ENCODE measurements around the gene DDAH1. TPM values are rescaled to one million over a fixed set of nuclear protein-coding genes. Genes with fewer than 3 reads are reported as not detected.

DDAH1 gene
- total and polyA plus RNA-seq, 2 of the 8 experiments (the other 6 are each of a cell fraction or from before 2014, with no cell fraction given): 22.8 to 54.5 TPM

DNA sequence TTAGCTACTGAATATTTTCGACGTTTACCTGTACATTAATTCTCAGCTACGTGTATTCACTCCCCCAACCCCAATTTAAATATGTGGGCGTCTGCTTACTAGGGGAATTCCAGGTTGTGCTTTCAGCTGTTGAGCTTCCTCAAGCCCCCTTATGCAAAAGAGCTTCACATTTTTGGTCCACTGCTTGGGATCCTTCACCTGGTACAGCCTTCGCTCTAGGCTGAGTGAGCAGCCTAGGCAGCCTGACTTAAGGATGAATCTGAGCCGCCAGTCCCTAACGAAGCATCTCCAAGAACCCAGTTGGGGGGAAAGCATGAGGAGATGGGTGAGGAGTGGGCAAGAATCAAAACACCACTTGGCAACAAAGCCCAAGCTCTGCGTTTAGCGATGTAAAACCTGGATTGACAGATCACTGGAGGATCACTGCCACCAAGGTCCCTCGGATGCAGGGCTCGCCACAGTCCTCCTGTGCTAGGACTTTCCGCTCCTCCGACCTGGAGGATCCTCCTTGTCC, 189.2 kb downstream of the DDAH1 start:
- Histone ChIP-seq H3K79me2 (ENCODE audit: control insufficient read depth in 1 of 2, insufficient read depth in 2 of 2, low read length in 2 of 2) (peaks cover 9 to 46% of the 10 kb centered on the region in 2 experiments), H3K23ac (ENCODE audit: insufficient read length) (no peak overlapping the region), H2BK12ac (ENCODE audit: low read depth, low read length) (0 out of 2 replicates have a peak overlapping the region, but pooled peaks have one; percentile 30), H2BK20ac (ENCODE audit: low read length) (no peak overlapping the region), H4K91ac (replicated peaks; ENCODE audit: insufficient read length, low read length) (no peak overlapping the region), H2BK15ac (ENCODE audit: low read length) (no peak overlapping the region), H3K27me3 (replicated peaks in 1 of 4; ENCODE audit: control insufficient read depth in 3 of 4, extremely low read depth in 1 of 4, insufficient read depth in 3 of 4, low read length in 3 of 4) (no peaks in the 10 kb centered on the region), H2AFZ (ENCODE audit: low read length) (no peak overlapping the region; the same call in 1 of the 2 replicates), H3K4me1 (replicated peaks in 1 of 4; ENCODE audit: control insufficient read depth in 3 of 4, insufficient read depth in 4 of 4, low read length in 3 of 4) (peaks cover 0 to 6% (median 0%) of the 10 kb centered on the region in 4 experiments; a peak in 1 of 7 replicates), H4K8ac (ENCODE audit: extremely low read depth, insufficient read depth, low read length) (peak overlapping the region; percentile 74; the same call in 1 of the 2 replicates), H2BK120ac (replicated peaks; ENCODE audit: low read depth, low read length) (no peak overlapping the region), H3K4ac (replicated peaks; ENCODE audit: insufficient read length, low read depth, low read length) (no peak overlapping the region), H4K20me1 (replicated peaks in 1 of 2; ENCODE audit: control insufficient read depth in 1 of 2, insufficient read depth in 2 of 2, low read length in 2 of 2) (peaks cover 2% of the 10 kb centered on the region in 2 experiments), H2BK5ac (ENCODE audit: low read depth, low read length) (peak overlapping the region; percentile 76), H3K79me1 (ENCODE audit: low read depth, low read length) (0 out of 2 replicates have a peak, but pooled peaks cover 2% of the 10 kb centered on the region), H3K36me3 (ENCODE audit: control insufficient read depth in 2 of 4, insufficient read depth in 4 of 4, low read length in 3 of 4) (peaks cover 0 to 9% (median 2%) of the 10 kb centered on the region in 4 experiments; a peak in 5 of 8 replicates), H3K23me2 (ENCODE audit: low read depth, low read length) (peaks cover 7% of the 10 kb centered on the region), H3K14ac (ENCODE audit: insufficient read length) (no peak overlapping the region), H4K5ac (ENCODE audit: insufficient read length, low read depth, low read length) (peak overlapping the region; percentile 38), H3K18ac (ENCODE audit: extremely low read depth, low read length) (peak overlapping the region; percentile 35; the same call in 1 of the 2 replicates), H3K9me3 (ENCODE audit: insufficient read depth in 2 of 2, low read depth in 1 of 2, low read length in 1 of 2) (no peaks in the 10 kb centered on the region), H3K27ac (ENCODE audit: low read depth, low read length) (peak overlapping the region; percentile 84), H3K9ac (replicated peaks in 1 of 4; ENCODE audit: extremely low read depth in 1 of 4, low read depth in 3 of 4, low read length in 3 of 4) (peak overlapping the region; percentile 67 to 90 (median 82)), H2AK5ac (ENCODE audit: low read depth, low read length) (no peak overlapping the region; the same call in 1 of the 2 replicates), H3K56ac (replicated peaks; ENCODE audit: insufficient read length, low read depth, low read length) (no peak overlapping the region), H3K4me3 (ENCODE audit: extremely low read depth in 1 of 4, insufficient read depth in 2 of 4, low read depth in 3 of 4, low read length in 4 of 4) (peak overlapping the region; percentile 81 to 99 (median 91)), H3K4me2 (ENCODE audit: insufficient read depth in 1 of 2, low read depth in 2 of 2, low read length in 2 of 2) (peak overlapping the region; percentile 66 to 86)
- peak in 1 of 2 experiments; percentile 54 for DNase-seq (ENCODE audit: low read depth in 1 of 2, low spot score in 2 of 2)
- POLR2A ChIA-PET (ENCODE audit: partially characterized antibody): interaction anchor here (0.7 to 2.1 kb wide), 7 partner anchors 9 to 312 kb away, joined by 3 to 11 read pairs (median 3); partner anchors contain the start of genes C1orf52 and CCN1
- no peak for FAIRE-seq
- TF ChIP-seq GABPA (IDR thresholded peaks at IDR 0.05; ENCODE audit: borderline replicate concordance, insufficient read depth, low read length) (no peak), SP1 (IDR thresholded peaks at IDR 0.05; ENCODE audit: low read depth, low read length) (0 out of 2 replicates have a peak, but pooled peaks have one; percentile 22), SAP30 (IDR thresholded peaks at IDR 0.05; ENCODE audit: insufficient read depth, insufficient replicate concordance, low read length) (peak; percentile 74), POLR2A (IDR thresholded peaks at IDR 0.05; ENCODE audit: control extremely low read depth in 1 of 2, low read depth in 2 of 2, low read length in 2 of 2) (peak in 1 of 2 experiments; percentile 12; a peak in 2 of 3 replicates)
- WGBS, 2 experiments (ENCODE audit: extremely low coverage in 1 of 2, insufficient coverage in 1 of 2, insufficient read length in 1 of 2, insufficient replicate concordance in 2 of 2, low coverage in 1 of 2, low lambda C conversion rate in 2 of 2, missing lambda C conversion rate in 1 of 2): 6% methylated on average over 12 of the region's 13 CpGs; no CpG with 5 or more reads in 1 of the 2 experiments
- CTCF ChIA-PET (ENCODE audit: partially characterized antibody): interaction anchor here (0.9 to 9.5 kb wide), 4 partner anchors 15 to 331 kb away, joined by 3 to 65 read pairs (median 9); partner anchors contain the start of gene C1orf52
